ENCODE data around the gene RCVRN. TPM values are rescaled to one million over a fixed set of nuclear protein-coding genes. Genes with fewer than 3 reads are reported as not detected.

Gene RCVRN
- total RNA-seq, 2 experiments from 2014 or later: not detected

GRCh38 chr17:9907883-9908648 is 3.0 kb upstream of the RCVRN start:
- CTCF ChIA-PET: no interaction called here
- H3K4me1 Mint-ChIP-seq (ENCODE audit: low read depth): no peaks in the 10 kb centered on the region

GRCh38 chr17:9907131-9907530 is 2.1 kb upstream of the RCVRN start:
- intact Hi-C loops (cut with DNase I, micrococcal nuclease): no loop called here
- Mint-ChIP-seq H3K4me1 (ENCODE audit: low read depth) (no peaks in the 10 kb centered on the region), H3K27me3 (peaks cover 16% of the 10 kb centered on the region), H3K4me3 (no peak overlapping the region), H3K36me3 (ENCODE audit: low read depth) (no peaks in the 10 kb centered on the region), H3K9me3 (no peaks in the 10 kb centered on the region), H3K27ac (no peak overlapping the region)
- Histone ChIP-seq H3K27ac (ENCODE audit: low read depth in 1 of 2, low read length in 2 of 2) (no peak overlapping the region), H3K4me1 (ENCODE audit: insufficient read depth, low read length) (no peaks in the 10 kb centered on the region), H3K36me3 (ENCODE audit: insufficient read depth, low read length) (no peaks in the 10 kb centered on the region), H3K4me3 (ENCODE audit: low read length) (no peak overlapping the region), H3K9me3 (ENCODE audit: control insufficient read depth in 1 of 2, insufficient read depth in 1 of 2, low read length in 2 of 2) (peaks cover 0 to 6% of the 10 kb centered on the region in 2 experiments), H3K27me3 (ENCODE audit: control insufficient read depth in 1 of 2, insufficient read depth in 2 of 2, low read length in 2 of 2) (no peaks in the 10 kb centered on the region)
- DNase-seq: no peak
- ChIA-PET POLR2A (no interaction called here), CTCF (no interaction called here)
- ATAC-seq (ENCODE audit: poor library complexity): no peak
- no peak for TF ChIP-seq CTCF (IDR thresholded peaks at IDR 0.05)

More at GRCh38 chr17:9907883-9908648, 3.0 kb upstream of the RCVRN start:
- POLR2A ChIA-PET: no interaction called here
- DNase-seq (no peak), ATAC-seq (ENCODE audit: poor library complexity) (no peak)
- H3K4me1 ChIP-seq (ENCODE audit: insufficient read depth, low read length): no peaks in the 10 kb centered on the region
- H3K4me3 ChIP-seq (ENCODE audit: low read length): no peak overlapping the region
- intact Hi-C loops (cut with DNase I, micrococcal nuclease): no loop called here
- no peak for TF ChIP-seq CTCF (IDR thresholded peaks at IDR 0.05)
- no peaks in the 10 kb centered on the region for H3K27me3 ChIP-seq (ENCODE audit: control insufficient read depth in 1 of 2, insufficient read depth in 2 of 2, low read length in 2 of 2)
- Mint-ChIP-seq H3K9me3 (no peaks in the 10 kb centered on the region), H3K27me3 (peaks cover 16% of the 10 kb centered on the region), H3K27ac (no peak overlapping the region), H3K4me3 (no peak overlapping the region), H3K36me3 (ENCODE audit: low read depth) (no peaks in the 10 kb centered on the region)
- no peaks in the 10 kb centered on the region for H3K36me3 ChIP-seq (ENCODE audit: insufficient read depth, low read length)
- H3K27ac ChIP-seq (ENCODE audit: low read depth in 1 of 2, low read length in 2 of 2): no peak overlapping the region
- H3K9me3 ChIP-seq (ENCODE audit: control insufficient read depth in 1 of 2, insufficient read depth in 1 of 2, low read length in 2 of 2): peaks cover 0 to 6% of the 10 kb centered on the region in 2 experiments

GRCh38 chr17:9906616-9907015 is 1.5 kb upstream of the RCVRN start:
- intact Hi-C loops (cut with DNase I, micrococcal nuclease): no loop called here
- DNase-seq (no peak), ATAC-seq (ENCODE audit: poor library complexity) (no peak)
- no peak overlapping the region for H3K4me3 Mint-ChIP-seq
- no peaks in the 10 kb centered on the region for H3K4me1 ChIP-seq (ENCODE audit: insufficient read depth, low read length)
- H3K27ac Mint-ChIP-seq: no peak overlapping the region
- POLR2A ChIA-PET: no interaction called here
- H3K36me3 Mint-ChIP-seq (ENCODE audit: low read depth): no peaks in the 10 kb centered on the region
- H3K27ac ChIP-seq (ENCODE audit: low read depth in 1 of 2, low read length in 2 of 2): no peak overlapping the region
- H3K27me3 Mint-ChIP-seq: peaks cover 16% of the 10 kb centered on the region
- H3K36me3 ChIP-seq (ENCODE audit: insufficient read depth, low read length): no peaks in the 10 kb centered on the region
- no peaks in the 10 kb centered on the region for H3K27me3 ChIP-seq (ENCODE audit: control insufficient read depth in 1 of 2, insufficient read depth in 2 of 2, low read length in 2 of 2)
- no peak for TF ChIP-seq CTCF (IDR thresholded peaks at IDR 0.05)
- no peak overlapping the region for H3K4me3 ChIP-seq (ENCODE audit: low read length)
- CTCF ChIA-PET: no interaction called here
- no peaks in the 10 kb centered on the region for H3K9me3 Mint-ChIP-seq
- no peaks in the 10 kb centered on the region for H3K4me1 Mint-ChIP-seq (ENCODE audit: low read depth)
- peaks cover 0 to 6% of the 10 kb centered on the region in 2 experiments for H3K9me3 ChIP-seq (ENCODE audit: control insufficient read depth in 1 of 2, insufficient read depth in 1 of 2, low read length in 2 of 2)
